GM23338 (cell line): ENCODE measurements around the gene AMIGO1. TPM values are rescaled to one million over a fixed set of nuclear protein-coding genes. Genes with fewer than 3 reads are reported as not detected.

Experiments used
- ATAC-seq: fragments of 200-7000 bp; cut with Tn5 transposase; 3 replicates; pipeline ENCODE4 v1.9.1; 2020
- DNase-seq: peaks from one replicate; pipeline ENCODE4 v3.0.0-alpha.2; 2015; ENCODE audit warnings: low spot score
- H2AFZ ChIP-seq: fragments of 200-600 bp; sonication (generic); 2 replicates; pipeline ENCODE4 v1.8.0; 2016; ENCODE audit warnings: antibody characterized with exemption, mild to moderate bottlenecking, moderate library complexity
- H3F3A ChIP-seq: fragments of 200-600 bp; sonication (generic); replicated peaks from 2 replicates; pipeline ENCODE4 v1.8.0; 2017; ENCODE audit warnings: antibody characterized with exemption, mixed run types, low read depth
- H3K27ac ChIP-seq: fragments of 200-600 bp; sonication (generic); 2 replicates; pipeline ENCODE4 v1.6.1; 2016; ENCODE audit warnings: low read depth
- H3K27me3 ChIP-seq: fragments of 200-600 bp; sonication (generic); 2 replicates; pipeline ENCODE4 v1.8.0; 2016; ENCODE audit warnings: mild to moderate bottlenecking, mixed run types, moderate library complexity; ENCODE audit not compliant: insufficient read depth
- H3K36me3 ChIP-seq: fragments of 200-600 bp; sonication (generic); 2 replicates; pipeline ENCODE4 v1.8.0; 2016; ENCODE audit warnings: mild to moderate bottlenecking; ENCODE audit not compliant: insufficient read depth
- H3K4me1 ChIP-seq: fragments of 200-600 bp; sonication (generic); 2 replicates; pipeline ENCODE4 v1.8.0; 2016; ENCODE audit warnings: mild to moderate bottlenecking, moderate library complexity; ENCODE audit not compliant: insufficient read depth
- H3K4me2 ChIP-seq: fragments of 200-600 bp; sonication (generic); 2 replicates; pipeline ENCODE4 v1.7.1; 2017; ENCODE audit warnings: mixed run types
- H3K4me3 ChIP-seq: fragments of 200-600 bp; sonication (generic); 2 replicates; pipeline ENCODE4 v1.6.1; 2016; ENCODE audit warnings: mixed run types
- H3K79me2 ChIP-seq: fragments of 200-600 bp; sonication (generic); replicated peaks from 2 replicates; pipeline ENCODE4 v1.8.0; 2017; ENCODE audit warnings: mild to moderate bottlenecking; ENCODE audit not compliant: insufficient read depth
- H3K9me2 ChIP-seq: fragments of 200-600 bp; sonication (generic); 2 replicates; pipeline ENCODE4 v1.8.0; 2017; ENCODE audit not compliant: insufficient read depth
- H4K20me1 ChIP-seq: fragments of 200-600 bp; sonication (generic); replicated peaks from 2 replicates; pipeline ENCODE4 v1.8.0; 2017; ENCODE audit warnings: mild to moderate bottlenecking; ENCODE audit not compliant: insufficient read depth
- H3K27ac Mint-ChIP-seq: 2 replicates; pipeline ENCODE4 v1.8.0; 2020; ENCODE audit warnings: inconsistent platforms, mild to moderate bottlenecking, moderate library complexity, mixed read lengths
- H3K27me3 Mint-ChIP-seq: 3 replicates; pipeline ENCODE4 v1.8.0; 2022; ENCODE audit warnings: low read depth, mild to moderate bottlenecking, moderate library complexity, mixed read lengths, inconsistent platforms; ENCODE audit not compliant: insufficient read depth, poor library complexity
- H3K36me3 Mint-ChIP-seq: 3 replicates; pipeline ENCODE4 v1.8.0; 2021; ENCODE audit warnings: low read depth, mild to moderate bottlenecking, inconsistent platforms, moderate library complexity, mixed read lengths
- H3K4me1 Mint-ChIP-seq: 3 replicates; pipeline ENCODE4 v1.8.0; 2020; ENCODE audit warnings: mild to moderate bottlenecking, inconsistent platforms, mixed read lengths
- H3K4me3 Mint-ChIP-seq: 3 replicates; pipeline ENCODE4 v1.8.0; 2021; ENCODE audit warnings: moderate library complexity, mild to moderate bottlenecking, inconsistent platforms, mixed read lengths
- H3K9me3 Mint-ChIP-seq: 3 replicates; pipeline ENCODE4 v1.8.0; 2020; ENCODE audit warnings: moderate library complexity, mild to moderate bottlenecking, inconsistent platforms, mixed read lengths
- CREB1 ChIP-seq: fragments of 250-450 bp; sonication (Bioruptor Pico); IDR thresholded peaks from 2 replicates; pipeline ENCODE4 v1.5.0; 2020; ENCODE audit warnings: low read depth, mild to moderate bottlenecking, moderate library complexity
- CTCF ChIP-seq, 2 experiments: fragments of 200-600 bp in 1 of 2; sonication (generic) in 1 of 2; conservative IDR thresholded peaks; 2 replicates each; pipeline versions ENCODE4 v1.5.1 to v1.6.1; 2016 to 2017; ENCODE audit warnings: antibody characterized with exemption in 2 of 2, low read depth in 2 of 2, mild to moderate bottlenecking in 2 of 2, moderate library complexity in 1 of 2
- ETS1 ChIP-seq: IDR thresholded peaks from 2 replicates; pipeline ENCODE4 v1.6.1; 2016; ENCODE audit warnings: antibody characterized with exemption
- EZH2 ChIP-seq: fragments of 200-600 bp; sonication (generic); IDR thresholded peaks from one replicate; pipeline ENCODE4 v1.8.0; 2017; ENCODE audit warnings: antibody characterized with exemption, mild to moderate bottlenecking, low read depth; ENCODE audit not compliant: unreplicated experiment
- EZH2phosphoT487 ChIP-seq: fragments of 200-600 bp; sonication (generic); IDR thresholded peaks from one replicate; pipeline ENCODE4 v1.8.1; 2018; ENCODE audit warnings: antibody characterized with exemption; ENCODE audit not compliant: unreplicated experiment
- JUNB ChIP-seq: IDR thresholded peaks from one replicate; pipeline ENCODE4 v1.6.1; 2016; ENCODE audit warnings: antibody characterized with exemption; ENCODE audit not compliant: unreplicated experiment
- NANOG ChIP-seq: IDR thresholded peaks from 2 replicates; pipeline ENCODE4 v1.6.1; 2016; ENCODE audit warnings: antibody characterized with exemption, borderline replicate concordance
- POLR2AphosphoS5 ChIP-seq: IDR thresholded peaks from 2 replicates; pipeline ENCODE4 v1.6.1; 2016; ENCODE audit warnings: antibody characterized with exemption, low read depth
- REST ChIP-seq: IDR thresholded peaks from one replicate; pipeline ENCODE4 v1.6.1; 2018; ENCODE audit warnings: antibody characterized with exemption; ENCODE audit not compliant: unreplicated experiment
- STAT1 ChIP-seq: IDR thresholded peaks from one replicate; pipeline ENCODE4 v1.6.1; 2016; ENCODE audit warnings: antibody characterized with exemption; ENCODE audit not compliant: unreplicated experiment
- ZNF114 ChIP-seq: fragments of 250-450 bp; sonication (Bioruptor Pico); IDR thresholded peaks from 2 replicates; pipeline ENCODE4 v1.5.0; 2020; ENCODE audit warnings: mild to moderate bottlenecking, moderate library complexity
- ZNF331 ChIP-seq: fragments of 250-450 bp; sonication (Bioruptor Pico); IDR thresholded peaks from 2 replicates; pipeline ENCODE4 v1.5.0; 2020; ENCODE audit warnings: low read depth, mild to moderate bottlenecking, moderate library complexity
- ZNF462 ChIP-seq: fragments of 250-450 bp; sonication (Bioruptor Pico); IDR thresholded peaks from 2 replicates; pipeline ENCODE4 v1.5.0; 2020; ENCODE audit warnings: mild to moderate bottlenecking, moderate library complexity
- polyA plus RNA-seq: library from polyadenylated mRNA; unstranded; fragments of >200 nt; fragmentation: Nextera tagmentation; extraction: Ambion mirVana; gene quantifications from 2 replicates; pipeline ENCODE4 v1.2.1, GENCODE V29; 2016
- total RNA-seq: library from RNA; depleted of rRNA; stranded (reverse); fragments of >200 nt; shearing (Covaris generic); gene quantifications from 2 replicates; pipeline ENCODE4 v1.2.3, GENCODE V29; 2014

AMIGO1 gene
- total and polyA plus RNA-seq, 2 experiments from 2014 or later, result 0.53 to 3.8 TPM

- H3K4me3 Mint-ChIP-seq, result no peak overlapping the region
- no peak overlapping the region for H3K27ac Mint-ChIP-seq
- Histone ChIP-seq H3K79me2 (no peaks in the 10 kb centered on the region), H3K9me2 (no peaks in the 10 kb centered on the region), H4K20me1 (no peaks in the 10 kb centered on the region), H2AFZ (no peak overlapping the region), H3K36me3 (no peaks in the 10 kb centered on the region), H3F3A (no peaks in the 10 kb centered on the region), H3K27me3 (no peaks in the 10 kb centered on the region), H3K27ac (no peak overlapping the region), H3K4me1 (no peaks in the 10 kb centered on the region), H3K4me2 (no peak overlapping the region), H3K4me3 (no peak overlapping the region)
- no peak for ATAC-seq
- no peaks in the 10 kb centered on the region for H3K9me3 Mint-ChIP-seq
- peaks cover 2% of the 10 kb centered on the region for H3K27me3 Mint-ChIP-seq
- DNase-seq, result no peak
- TF ChIP-seq ZNF462 (CRISPR knock-in tag) (no peak), POLR2AphosphoS5 (no peak), CREB1 (no peak), JUNB (no peak), ZNF331 (CRISPR knock-in tag) (no peak), NANOG (no peak), REST (no peak), ZNF114 (CRISPR knock-in tag) (no peak), ETS1 (no peak), EZH2phosphoT487 (no peak), CTCF (conservative IDR thresholded peaks at IDR 0.05; ENCODE audit: low read depth in 2 of 2) (no peak), EZH2 (no peak), STAT1 (no peak)
- H3K36me3 Mint-ChIP-seq, result no peaks in the 10 kb centered on the region
- H3K4me1 Mint-ChIP-seq, result peaks cover 6% of the 10 kb centered on the region; the same call in 1 of the 3 replicates
Observed at GRCh38 chr1:109517337-109517736, 7.8 kb upstream of the AMIGO1 start.
